ENCODE measurements around the gene TMEM175.

TMEM175 gene

GRCh38 chr4:948101-948935, 16.1 kb downstream of the TMEM175 start:
- no peak for DNase-seq (ENCODE audit: low spot score)

GRCh38 chr4:948936-949300, 16.7 kb downstream of the TMEM175 start:
- no peak for DNase-seq (ENCODE audit: low spot score)

GRCh38 chr4:949656-950055, 17.4 kb downstream of the TMEM175 start:
- DNase-seq (ENCODE audit: low spot score) = no peak

GRCh38 chr4:950136-951020, 18.1 kb downstream of the TMEM175 start:
- no peak for DNase-seq (ENCODE audit: low spot score)

GRCh38 chr4:951186-951585, 18.9 kb downstream of the TMEM175 start:
- DNase-seq (ENCODE audit: low spot score) = no peak

GRCh38 chr4:951594-952468, 19.6 kb downstream of the TMEM175 start:
- no peak for DNase-seq (ENCODE audit: low spot score)

- no peak for DNase-seq (ENCODE audit: low spot score)
Measured at GRCh38 chr4:952881-953573, 20.8 kb downstream of the TMEM175 start.

GRCh38 chr4:953574-953915, 21.3 kb downstream of the TMEM175 start:
- DNase-seq (ENCODE audit: low spot score) = no peak

GRCh38 chr4:954211-955020, 22.2 kb downstream of the TMEM175 start:
- no peak for DNase-seq (ENCODE audit: low spot score)

GRCh38 chr4:955161-955921, 23.1 kb downstream of the TMEM175 start:
- DNase-seq (ENCODE audit: low spot score) = no peak

- DNase-seq (ENCODE audit: low spot score) = no peak
Measured at GRCh38 chr4:955931-956381, 23.7 kb downstream of the TMEM175 start.

- no peak for DNase-seq (ENCODE audit: low spot score)
Measured at GRCh38 chr4:956531-957230, 24.4 kb downstream of the TMEM175 start.

GRCh38 chr4:957231-957580, 24.9 kb downstream of the TMEM175 start:
- no peak for DNase-seq (ENCODE audit: low spot score)

- no peak for DNase-seq (ENCODE audit: low spot score)
Measured at GRCh38 chr4:957581-958313, 25.5 kb downstream of the TMEM175 start.

GRCh38 chr4:958314-958665, 26.0 kb downstream of the TMEM175 start:
- no peak for DNase-seq (ENCODE audit: low spot score)

- no peak for DNase-seq (ENCODE audit: low spot score)
Measured at GRCh38 chr4:958696-959337, 26.6 kb downstream of the TMEM175 start.

GRCh38 chr4:959338-960139, 27.3 kb downstream of the TMEM175 start:
- no peak for DNase-seq (ENCODE audit: low spot score)

All from AG20443 (cell line).